OCI-LY1 (cell line): ENCODE measurements around the gene CHN2.

Experiments used
- H2AFZ ChIP-seq: fragments of 200-600 bp; sonication (generic), shearing (Covaris generic); 2 replicates; pipeline ENCODE4 v1.6.0; 2014; ENCODE audit warnings: antibody characterized with exemption, mild to moderate bottlenecking, low read length
- H3F3A ChIP-seq: fragments of 200-600 bp; sonication (generic), shearing (Covaris generic); 2 replicates; pipeline ENCODE4 v1.6.0; 2014; ENCODE audit warnings: mild to moderate bottlenecking, antibody characterized with exemption, low read length, moderate library complexity; ENCODE audit not compliant: insufficient read depth
- H3K27ac ChIP-seq: fragments of 200-600 bp; sonication (generic); 2 replicates; pipeline ENCODE4 v1.5.1; 2014; ENCODE audit warnings: low read length, mixed run types, mild to moderate bottlenecking, low read depth; ENCODE audit not compliant: poor library complexity, severe bottlenecking
- H3K27me3 ChIP-seq: fragments of 200-600 bp; sonication (generic); 2 replicates; pipeline ENCODE4 v1.6.0; 2014; ENCODE audit warnings: antibody characterized with exemption, mild to moderate bottlenecking, low read length, moderate library complexity; ENCODE audit not compliant: insufficient read depth
- H3K36me3 ChIP-seq: fragments of 200-600 bp; sonication (generic); 2 replicates; pipeline ENCODE4 v1.6.1; 2014; ENCODE audit warnings: mild to moderate bottlenecking, antibody characterized with exemption, low read length, moderate library complexity, mixed read lengths; ENCODE audit not compliant: insufficient read depth
- H3K4me1 ChIP-seq: fragments of 200-600 bp; sonication (generic); 2 replicates; pipeline ENCODE4 v1.5.1; 2014; ENCODE audit warnings: mild to moderate bottlenecking, low read length, moderate library complexity; ENCODE audit not compliant: insufficient read depth, severe bottlenecking
- H3K4me2 ChIP-seq: fragments of 200-600 bp; sonication (generic), shearing (Covaris generic); 2 replicates; pipeline ENCODE4 v1.6.1; 2014; ENCODE audit warnings: low read length
- H3K4me3 ChIP-seq: fragments of 200-600 bp; sonication (generic); 2 replicates; pipeline ENCODE4 v1.5.1; 2014; ENCODE audit warnings: low read length, low read depth, mild to moderate bottlenecking, mixed read lengths; ENCODE audit not compliant: poor library complexity, severe bottlenecking
- H3K79me2 ChIP-seq: fragments of 200-600 bp; shearing (Covaris generic); 2 replicates; pipeline ENCODE4 v1.6.1; 2016; ENCODE audit warnings: mixed run types, low read length, mixed read lengths; ENCODE audit not compliant: insufficient read depth
- H3K9ac ChIP-seq: fragments of 200-600 bp; sonication (generic), shearing (Covaris generic); 2 replicates; pipeline ENCODE4 v1.6.1; 2014; ENCODE audit warnings: mild to moderate bottlenecking, low read length, mixed read lengths
- H3K9me2 ChIP-seq: fragments of 200-600 bp; sonication (generic), shearing (Covaris generic); 2 replicates; pipeline ENCODE4 v1.6.1; 2014; ENCODE audit warnings: low read depth, mild to moderate bottlenecking, low read length, mixed read lengths
- H3K9me3 ChIP-seq: fragments of 200-600 bp; shearing (Covaris generic); 2 replicates; pipeline ENCODE4 v1.6.1; 2014; ENCODE audit warnings: low read length, mixed read lengths
- H4K20me1 ChIP-seq: fragments of 200-600 bp; sonication (generic), shearing (Covaris generic); 2 replicates; pipeline ENCODE4 v1.6.0; 2016; ENCODE audit warnings: mild to moderate bottlenecking, low read length; ENCODE audit not compliant: insufficient read depth
- CTCF ChIP-seq: fragments of 200-600 bp; sonication (generic), shearing (Covaris generic); IDR thresholded peaks from 2 replicates; pipeline ENCODE4 v1.5.1; 2017; ENCODE audit warnings: mild to moderate bottlenecking, antibody characterized with exemption, low read length, moderate library complexity, mixed read lengths
- EZH2 ChIP-seq: fragments of 200-600 bp; sonication (generic), shearing (Covaris generic); IDR thresholded peaks from 2 replicates; pipeline ENCODE4 v1.8.0; 2017; ENCODE audit warnings: borderline replicate concordance, mixed run types, mild to moderate bottlenecking, antibody characterized with exemption, low read length, moderate library complexity, mixed read lengths

Gene CHN2

DNA sequence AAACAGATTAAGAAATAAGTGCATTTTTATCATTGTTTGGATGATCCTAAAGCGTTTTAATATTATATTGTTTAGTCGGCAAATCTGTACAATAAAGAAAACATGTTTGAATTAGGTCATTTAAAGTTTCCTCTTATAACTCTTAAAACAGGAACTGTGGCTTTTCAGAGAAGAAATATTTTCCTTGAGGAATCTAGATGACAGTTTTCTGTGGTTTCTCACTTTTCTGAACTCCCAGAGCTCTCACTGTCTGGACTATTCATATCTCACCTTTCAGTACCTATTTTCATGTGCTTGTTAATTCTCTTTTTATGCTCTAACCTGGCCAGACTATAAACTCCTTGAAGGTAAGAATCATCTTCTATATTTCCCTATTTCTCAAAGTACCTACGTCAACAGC is 135.1 kb downstream of the CHN2 start:
- H3K4me2 ChIP-seq = no peak overlapping the region

DNA sequence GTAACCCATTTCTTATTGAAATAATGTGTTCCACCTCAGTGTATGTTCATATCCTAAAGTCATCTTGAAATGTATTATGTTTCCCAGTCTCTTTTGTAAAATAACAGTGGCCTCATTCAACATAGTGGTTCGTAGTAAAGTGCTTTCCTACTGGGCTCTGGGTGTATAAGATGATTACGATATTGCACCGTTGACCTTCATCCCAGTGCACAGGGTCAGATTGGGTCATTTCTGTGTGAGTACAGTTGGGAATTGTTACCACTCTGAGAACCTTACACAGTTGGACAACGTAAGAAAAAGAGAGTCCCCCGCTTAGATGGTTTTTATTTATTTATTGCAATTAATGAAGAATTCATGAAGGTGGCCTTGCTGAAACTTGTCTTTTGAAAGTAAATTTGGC is 135.6 kb downstream of the CHN2 start:
- no peaks in the 10 kb centered on the region for H3K9me3 ChIP-seq
- H3F3A ChIP-seq = no peaks in the 10 kb centered on the region
- H3K36me3 ChIP-seq = no peaks in the 10 kb centered on the region
- no peak overlapping the region for H3K9ac ChIP-seq
- no peak overlapping the region for H3K4me3 ChIP-seq
- no peaks in the 10 kb centered on the region for H4K20me1 ChIP-seq
- H2AFZ ChIP-seq = no peak overlapping the region
- H3K9me2 ChIP-seq = no peaks in the 10 kb centered on the region
- no peaks in the 10 kb centered on the region for H3K79me2 ChIP-seq
- H3K4me1 ChIP-seq = no peaks in the 10 kb centered on the region
- H3K27ac ChIP-seq = no peak overlapping the region
- H3K4me2 ChIP-seq = no peak overlapping the region
- no peak for TF ChIP-seq EZH2
- TF ChIP-seq CTCF = no peak
- 0 out of 2 replicates have a peak, but pooled peaks cover 3% of the 10 kb centered on the region for H3K27me3 ChIP-seq

More for the DNA sequence above, 135.1 kb downstream of the CHN2 start:
- 0 out of 2 replicates have a peak, but pooled peaks cover 3% of the 10 kb centered on the region for H3K27me3 ChIP-seq
- H3K36me3 ChIP-seq = no peaks in the 10 kb centered on the region
- TF ChIP-seq EZH2 (no peak), CTCF (no peak)
- H3K9me3 ChIP-seq = no peaks in the 10 kb centered on the region
- no peaks in the 10 kb centered on the region for H3K79me2 ChIP-seq
- no peak overlapping the region for H3K4me3 ChIP-seq
- H3F3A ChIP-seq = no peaks in the 10 kb centered on the region
- H3K9me2 ChIP-seq = no peaks in the 10 kb centered on the region
- no peak overlapping the region for H2AFZ ChIP-seq
- H3K27ac ChIP-seq = no peak overlapping the region
- H3K9ac ChIP-seq = no peak overlapping the region
- H4K20me1 ChIP-seq = no peaks in the 10 kb centered on the region
- H3K4me1 ChIP-seq = no peaks in the 10 kb centered on the region

GRCh38 chr7:29331163-29331562 is 136.6 kb downstream of the CHN2 start:
- Histone ChIP-seq H3K4me3 (no peak overlapping the region), H2AFZ (no peak overlapping the region), H3K4me1 (no peaks in the 10 kb centered on the region), H4K20me1 (no peaks in the 10 kb centered on the region), H3K4me2 (no peak overlapping the region), H3K27ac (no peak overlapping the region), H3K9me2 (no peaks in the 10 kb centered on the region), H3K36me3 (no peaks in the 10 kb centered on the region), H3F3A (no peaks in the 10 kb centered on the region), H3K9me3 (no peaks in the 10 kb centered on the region), H3K79me2 (no peaks in the 10 kb centered on the region), H3K9ac (no peak overlapping the region), H3K27me3 (0 out of 2 replicates have a peak, but pooled peaks cover 3% of the 10 kb centered on the region)
- no peak for TF ChIP-seq CTCF
- TF ChIP-seq EZH2 = no peak
